Skeletal muscle cell (primary cell): Measurements from ENCODE around the gene SPZ1.
"Not testable (repeated sequence)": the region's sequence is repeated elsewhere in the genome, so short reads cannot be mapped to it uniquely, and the experiment has no call there.

Experiments used
- DNase-seq: peaks from one replicate; pipeline ENCODE4 v3.0.0-alpha.2; 2010; ENCODE audit warnings: low read depth
- H3K4me3 ChIP-seq: 2 replicates; pipeline ENCODE4 v1.5.1; 2011; ENCODE audit warnings: low read depth, mild to moderate bottlenecking, control low read depth, low read length, moderate library complexity

Gene SPZ1

DNA sequence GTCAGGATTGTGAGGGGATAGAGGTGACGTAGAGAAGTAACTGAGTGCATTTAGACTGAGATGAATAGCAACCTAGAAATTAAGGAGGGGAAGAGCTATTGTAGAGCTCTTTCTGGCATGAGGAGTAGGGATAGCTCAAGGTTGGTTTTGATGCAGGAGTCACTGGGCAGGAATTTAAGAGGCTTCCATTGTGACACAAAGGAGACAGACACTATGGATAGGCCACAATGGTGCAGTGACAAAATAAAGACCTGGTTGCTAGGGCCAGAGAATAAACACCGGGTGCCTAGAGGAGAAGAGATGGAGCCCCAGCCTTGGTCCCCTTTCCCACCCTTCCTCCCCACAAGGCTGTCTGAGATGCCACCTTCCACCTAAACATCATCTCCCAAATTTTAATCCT, at the start of gene SPZ1:
TSS of gene SPZ1 (plus strand) at position 301 of the 400 bp plus-strand sequence. CDS start 214 bp downstream, outside the sequence.
- no peak for DNase-seq
- no peak within 1 kb of the TSS for H3K4me3 ChIP-seq

DNA sequence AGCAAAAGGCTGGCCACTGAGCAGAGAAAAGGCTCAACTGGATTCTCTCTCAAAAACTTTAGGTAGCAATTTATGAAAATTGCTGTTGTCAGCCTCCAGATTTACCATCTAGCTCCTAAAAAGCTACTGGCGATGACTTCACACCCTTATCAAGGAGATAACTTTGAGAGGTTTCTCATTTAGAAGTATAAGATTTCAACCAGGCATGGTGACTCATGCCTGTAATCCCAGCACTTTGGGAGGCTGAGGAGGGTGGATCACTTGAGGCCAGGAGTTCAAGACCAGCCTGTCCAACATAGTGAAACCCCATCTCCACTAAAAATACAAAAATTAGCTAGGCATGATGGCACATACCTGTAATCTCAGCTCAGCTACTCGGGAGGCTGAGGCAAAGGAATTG, 49.3 kb upstream of the SPZ1 start:
- H3K4me3 ChIP-seq, DNase-seq: not testable (repeated sequence)

GRCh38 chr5:80275347-80275746, 44.5 kb upstream of the SPZ1 start:
- H3K4me3 ChIP-seq = no peak overlapping the region
- no peak for DNase-seq

GRCh38 chr5:80276186-80276585, 43.6 kb upstream of the SPZ1 start:
- H3K4me3 ChIP-seq = no peak overlapping the region
- no peak for DNase-seq

- no peak overlapping the region for H3K4me3 ChIP-seq
- no peak for DNase-seq
Measured at GRCh38 chr5:80277191-80277590, 42.6 kb upstream of the SPZ1 start.

DNA sequence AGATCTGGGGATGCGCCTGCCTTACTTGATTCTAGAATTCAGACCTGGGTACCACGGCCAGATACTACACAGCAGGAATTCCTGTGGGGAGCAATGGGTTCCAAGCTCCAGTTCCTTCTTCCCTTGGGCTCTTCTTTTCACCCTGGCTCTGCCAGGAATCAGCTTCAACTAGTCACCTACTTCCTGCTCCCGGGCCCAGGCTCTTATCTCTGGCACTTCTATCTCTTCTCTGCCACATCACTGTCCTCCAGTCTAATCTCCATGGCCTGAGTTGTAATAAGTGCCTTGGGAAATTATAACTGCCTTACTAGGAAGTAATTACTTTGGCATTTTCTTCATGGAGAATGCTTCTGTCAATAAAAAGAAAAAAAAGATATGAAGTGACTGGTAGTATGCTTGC, 37.7 kb upstream of the SPZ1 start:
- H3K4me3 ChIP-seq = no peak overlapping the region

DNA sequence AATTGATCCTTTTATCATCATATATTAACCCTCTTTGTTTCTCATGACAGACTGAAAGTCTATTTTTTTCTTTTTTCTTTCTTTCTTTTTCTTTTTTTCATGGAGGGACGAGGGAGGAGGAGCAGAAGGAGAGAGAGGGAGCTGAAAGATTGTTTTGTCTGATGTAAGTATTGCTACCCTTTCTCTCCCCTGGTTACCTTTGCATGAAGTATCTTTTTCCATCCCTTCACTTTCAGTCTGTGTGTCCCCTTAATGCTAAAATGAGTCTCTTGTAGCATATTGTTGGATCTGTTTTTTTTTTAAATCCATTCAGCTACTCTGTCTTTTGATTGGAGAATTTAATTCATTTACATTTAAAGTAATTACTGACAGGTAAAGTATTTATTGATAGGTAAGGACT, 36.4 kb upstream of the SPZ1 start:
- DNase-seq = no peak
- no peak overlapping the region for H3K4me3 ChIP-seq

More for the DNA sequence above, 37.7 kb upstream of the SPZ1 start:
- no peak for DNase-seq

GRCh38 chr5:80284720-80285119, 35.1 kb upstream of the SPZ1 start:
- no peak for DNase-seq
- H3K4me3 ChIP-seq = no peak overlapping the region

- H3K4me3 ChIP-seq = no peak overlapping the region
- DNase-seq = no peak
Measured at GRCh38 chr5:80288177-80288576, 31.6 kb upstream of the SPZ1 start.

- DNase-seq = no peak
- no peak overlapping the region for H3K4me3 ChIP-seq
Measured at GRCh38 chr5:80289320-80289719, 30.5 kb upstream of the SPZ1 start.

- no peak for DNase-seq
- H3K4me3 ChIP-seq = no peak overlapping the region
Measured at GRCh38 chr5:80291761-80292160, 28.0 kb upstream of the SPZ1 start.

DNA sequence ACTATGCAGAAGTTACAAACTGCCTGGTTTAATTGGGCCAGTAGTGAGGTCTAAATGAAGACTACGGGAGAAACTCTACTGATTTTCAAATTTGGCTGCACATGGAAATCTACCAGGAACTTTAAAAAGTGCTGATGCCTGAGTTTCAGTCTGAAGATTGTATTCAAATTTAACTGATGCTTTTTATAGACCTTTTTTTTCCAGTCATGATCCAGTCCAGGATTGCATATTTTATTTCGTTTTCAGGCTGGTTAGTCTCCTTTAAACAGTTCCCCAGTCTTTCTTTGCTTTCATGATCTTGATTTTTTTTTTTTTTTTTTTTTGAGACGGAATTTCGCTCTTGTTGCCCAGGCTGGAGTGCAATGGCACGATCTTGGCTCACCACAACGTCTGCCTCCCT, 23.7 kb upstream of the SPZ1 start:
- DNase-seq = no peak

DNA sequence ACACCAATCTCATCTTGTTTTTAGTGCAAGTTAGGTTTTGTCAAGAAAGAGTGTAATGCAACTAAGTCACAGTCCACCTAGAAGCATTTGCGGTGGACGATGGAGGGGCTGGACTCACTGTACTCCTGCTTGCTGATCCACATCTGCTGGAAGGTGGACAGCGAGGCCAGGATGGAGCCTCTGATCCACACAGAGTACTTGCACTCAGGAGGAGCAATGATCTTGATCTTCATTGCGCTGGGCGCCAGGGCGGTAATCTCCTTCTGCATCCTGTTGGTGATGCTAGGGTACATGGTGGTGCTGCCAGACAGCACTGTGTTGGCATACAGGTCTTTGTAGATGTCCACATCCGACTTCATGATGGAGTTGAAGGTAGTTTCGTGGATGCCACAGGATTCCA, 20.2 kb upstream of the SPZ1 start:
- H3K4me3 ChIP-seq = no peak overlapping the region
- DNase-seq = no peak

More for the DNA sequence above, 23.7 kb upstream of the SPZ1 start:
- H3K4me3 ChIP-seq = no peak overlapping the region

DNA sequence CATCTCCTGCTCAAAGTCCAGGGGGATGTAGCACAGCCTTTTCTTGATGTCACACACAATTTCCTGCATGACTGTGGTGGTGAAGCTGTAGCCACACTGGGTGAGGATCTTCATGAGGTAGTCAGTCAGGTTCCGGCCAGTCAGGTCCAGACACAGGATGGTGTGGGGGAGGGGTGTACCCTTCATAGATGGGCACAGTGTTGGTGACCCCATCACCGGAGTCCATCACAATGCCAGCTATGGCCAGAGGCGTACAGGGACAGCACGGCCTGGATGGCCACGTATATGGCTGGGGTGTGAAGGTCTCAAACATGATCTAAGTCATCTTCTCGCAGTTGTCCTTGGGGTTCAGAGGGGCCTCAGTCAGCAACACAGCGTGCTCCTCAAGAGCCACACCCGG, 19.7 kb upstream of the SPZ1 start:
- no peak overlapping the region for H3K4me3 ChIP-seq
- no peak for DNase-seq

DNA sequence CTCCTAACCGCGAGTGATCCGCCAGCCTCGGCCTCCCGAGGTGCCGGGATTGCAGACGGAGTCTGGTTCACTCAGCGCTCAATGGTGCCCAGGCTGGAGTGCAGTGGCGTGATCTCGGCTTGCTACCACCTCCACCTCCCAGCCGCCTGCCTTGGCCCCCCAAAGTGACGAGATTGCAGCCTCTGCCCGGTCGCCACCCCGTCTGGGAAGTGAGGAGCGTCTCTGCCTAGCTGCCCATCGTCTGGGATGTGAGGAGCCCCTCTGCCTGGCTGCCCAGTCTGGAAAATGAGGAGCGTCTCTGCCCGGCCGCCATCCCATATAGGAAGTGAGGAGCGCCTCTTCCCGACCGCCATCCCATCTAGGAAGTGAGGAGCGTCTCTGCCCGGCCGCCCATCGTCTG, 19.0 kb upstream of the SPZ1 start:
- H3K4me3 ChIP-seq, DNase-seq: not testable (repeated sequence)

DNA sequence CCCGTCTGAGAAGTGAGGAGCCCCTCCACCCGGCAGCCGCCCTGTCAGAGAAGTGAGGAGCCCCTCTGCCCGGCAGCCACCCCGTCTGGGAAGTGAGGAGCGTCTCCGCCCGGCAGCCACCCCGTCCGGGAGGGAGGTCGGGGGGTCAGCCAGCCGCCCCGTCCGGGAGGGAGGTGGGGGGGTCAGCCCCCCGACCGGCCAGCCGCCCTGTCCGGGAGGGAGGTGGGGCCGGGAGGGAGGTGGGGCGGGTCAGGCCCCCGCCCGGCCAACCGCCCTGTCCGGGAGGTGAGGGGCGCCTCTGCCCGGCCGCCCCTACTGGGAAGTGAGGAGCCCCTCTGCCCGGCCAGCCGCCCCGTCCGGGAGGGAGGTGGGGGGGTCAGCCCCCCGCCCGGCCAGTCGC, 18.5 kb upstream of the SPZ1 start:
- not testable (repeated sequence) for DNase-seq, H3K4me3 ChIP-seq

DNA sequence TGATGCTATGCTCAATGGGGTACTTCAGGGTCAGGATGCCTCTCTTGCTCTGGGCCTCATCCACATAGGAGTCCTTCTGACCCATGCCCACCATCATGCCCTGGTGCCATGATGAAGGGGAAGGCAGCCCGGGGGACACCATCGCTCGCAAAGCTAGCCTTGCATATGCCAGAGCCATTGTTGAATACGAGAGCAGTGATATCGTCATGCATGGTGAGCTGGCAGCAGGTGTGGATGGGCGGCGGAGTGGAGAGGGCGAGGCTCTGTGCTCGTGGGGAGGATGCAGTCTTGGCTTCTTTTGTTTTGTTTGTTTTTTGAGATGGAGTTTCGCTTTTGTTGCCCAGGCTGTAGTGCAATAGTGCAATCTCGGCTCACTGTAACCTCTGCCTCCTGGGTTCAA, 17.2 kb upstream of the SPZ1 start:
- no peak overlapping the region for H3K4me3 ChIP-seq
- DNase-seq = no peak

- no peak overlapping the region for H3K4me3 ChIP-seq
- no peak for DNase-seq
Measured at GRCh38 chr5:80308526-80308925, 11.3 kb upstream of the SPZ1 start.

GRCh38 chr5:80309871-80310665, 9.7 kb upstream of the SPZ1 start:
- no peak overlapping the region for H3K4me3 ChIP-seq
- no peak for DNase-seq

DNA sequence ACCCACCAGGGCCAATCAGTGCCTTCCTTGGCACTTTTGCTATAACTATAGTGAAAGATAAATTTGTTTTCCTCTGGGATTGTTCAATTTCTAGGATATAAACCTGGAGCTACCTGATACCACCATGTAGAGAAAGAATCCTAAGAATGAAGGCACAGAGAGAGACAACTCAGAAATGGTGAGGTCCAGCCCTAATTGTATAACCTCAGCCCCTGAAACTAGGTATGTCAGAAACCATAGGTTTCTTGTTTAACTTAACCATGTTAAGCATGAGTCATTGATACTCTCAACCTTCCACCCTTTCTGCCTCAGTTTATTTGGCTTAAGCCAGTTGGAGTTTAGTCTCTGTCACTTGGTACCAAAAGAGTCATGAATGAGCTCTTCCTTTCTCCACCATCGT, 4.6 kb upstream of the SPZ1 start:
- no peak for DNase-seq

DNA sequence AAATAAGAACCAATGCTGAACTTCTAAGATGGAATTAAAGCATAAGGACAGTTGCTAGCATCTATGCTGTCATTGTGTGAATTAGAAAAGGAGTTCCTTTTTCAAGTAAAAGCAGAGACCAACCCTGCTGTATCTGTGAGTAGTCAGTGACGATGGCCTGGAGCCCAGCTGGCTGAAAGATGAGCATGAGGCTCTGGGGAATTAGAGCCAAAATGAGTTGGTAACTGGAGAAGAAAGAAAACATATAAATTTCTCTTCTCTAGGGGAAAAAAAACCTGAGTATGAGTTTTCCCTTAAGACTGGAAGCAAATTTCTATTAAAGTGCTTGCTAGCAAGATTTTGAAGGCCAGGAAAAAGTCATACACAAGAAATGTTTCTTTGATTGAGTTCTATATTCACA, 1.6 kb upstream of the SPZ1 start:
- peak; percentile 39 for DNase-seq

More for the DNA sequence above, 4.6 kb upstream of the SPZ1 start:
- no peak overlapping the region for H3K4me3 ChIP-seq

More for the DNA sequence above, 1.6 kb upstream of the SPZ1 start:
- H3K4me3 ChIP-seq = no peak overlapping the region
